Gastroesophageal sphincter (tissue), 3 donors: ENCODE measurements around the gene RAD9A.

ENCODE experiments used
- POLR2A ChIP-seq, 2 donors: fragments of 450-650 bp; IDR thresholded peaks; one replicate each; pipeline ENCODE4 v1.6.1; 2017; ENCODE audit warnings: antibody characterized with exemption in 2 of 2, mild to moderate bottlenecking in 2 of 2, moderate library complexity in 1 of 2
- POLR2AphosphoS5 ChIP-seq: sonication (generic); formaldehyde crosslinking; IDR thresholded peaks from one replicate; pipeline ENCODE4 v1.6.1; 2017; ENCODE audit warnings: antibody characterized with exemption
- TF ChIP-seq, protein P1 (sequence below), 4 experiments: fragments of 200-600 bp in 2 of 4; fragments of 450-650 bp in 2 of 4; sonication (generic) in 1 of 4; IDR thresholded peaks; one replicate each; pipeline ENCODE4 v1.5.1; 2017 to 2019; ENCODE audit warnings: antibody characterized with exemption in 4 of 4, mild to moderate bottlenecking in 2 of 4, moderate library complexity in 2 of 4

DNA sequence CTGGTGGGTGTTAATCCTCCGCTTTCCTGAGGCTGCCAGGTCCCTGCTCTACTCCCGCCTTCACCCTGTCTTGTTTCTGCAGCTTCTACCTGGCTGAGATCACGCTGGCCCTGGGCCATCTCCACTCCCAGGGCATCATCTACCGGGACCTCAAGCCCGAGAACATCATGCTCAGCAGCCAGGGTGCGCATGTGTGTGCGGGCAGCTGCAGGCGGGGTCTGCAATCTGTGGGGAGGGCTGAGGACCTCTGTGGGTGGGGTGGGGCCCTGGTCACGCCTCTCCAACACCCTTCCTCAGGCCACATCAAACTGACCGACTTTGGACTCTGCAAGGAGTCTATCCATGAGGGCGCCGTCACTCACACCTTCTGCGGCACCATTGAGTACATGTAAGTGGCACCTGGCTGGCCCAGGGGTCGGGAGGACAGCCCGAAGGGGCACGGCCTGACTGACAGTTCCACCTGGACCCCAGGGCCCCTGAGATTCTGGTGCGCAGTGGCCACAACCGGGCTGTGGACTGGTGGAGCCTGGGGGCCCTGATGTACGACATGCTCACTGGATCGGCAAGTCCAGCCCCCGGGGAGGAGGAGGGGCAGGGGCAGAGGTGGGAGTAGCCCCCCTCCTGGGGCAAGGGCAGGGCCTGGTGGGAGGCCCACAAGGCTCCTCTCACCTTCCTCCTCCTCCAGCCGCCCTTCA, 41.0 kb downstream of the RAD9A start:
- TF ChIP-seq POLR2A (IDR thresholded peaks at IDR 0.05): no peak
- TF ChIP-seq, protein P1, sequence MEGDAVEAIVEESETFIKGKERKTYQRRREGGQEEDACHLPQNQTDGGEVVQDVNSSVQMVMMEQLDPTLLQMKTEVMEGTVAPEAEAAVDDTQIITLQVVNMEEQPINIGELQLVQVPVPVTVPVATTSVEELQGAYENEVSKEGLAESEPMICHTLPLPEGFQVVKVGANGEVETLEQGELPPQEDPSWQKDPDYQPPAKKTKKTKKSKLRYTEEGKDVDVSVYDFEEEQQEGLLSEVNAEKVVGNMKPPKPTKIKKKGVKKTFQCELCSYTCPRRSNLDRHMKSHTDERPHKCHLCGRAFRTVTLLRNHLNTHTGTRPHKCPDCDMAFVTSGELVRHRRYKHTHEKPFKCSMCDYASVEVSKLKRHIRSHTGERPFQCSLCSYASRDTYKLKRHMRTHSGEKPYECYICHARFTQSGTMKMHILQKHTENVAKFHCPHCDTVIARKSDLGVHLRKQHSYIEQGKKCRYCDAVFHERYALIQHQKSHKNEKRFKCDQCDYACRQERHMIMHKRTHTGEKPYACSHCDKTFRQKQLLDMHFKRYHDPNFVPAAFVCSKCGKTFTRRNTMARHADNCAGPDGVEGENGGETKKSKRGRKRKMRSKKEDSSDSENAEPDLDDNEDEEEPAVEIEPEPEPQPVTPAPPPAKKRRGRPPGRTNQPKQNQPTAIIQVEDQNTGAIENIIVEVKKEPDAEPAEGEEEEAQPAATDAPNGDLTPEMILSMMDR (IDR thresholded peaks at IDR 0.05): no peak
- TF ChIP-seq POLR2AphosphoS5: no peak
